Activated gamma-delta T cell treated with Interleukin-2 at 50 U/mL for 16 hours (primary cell): ENCODE data around the gene GPR55.
"Not testable (repeated sequence)": the region's sequence is repeated elsewhere in the genome, so short reads cannot be mapped to it uniquely, and the experiment has no call there.

Experiments
- DNase-seq: peaks from one replicate; pipeline ENCODE4 v3.0.0-alpha.2; 2020

The GPR55 gene

DNA sequence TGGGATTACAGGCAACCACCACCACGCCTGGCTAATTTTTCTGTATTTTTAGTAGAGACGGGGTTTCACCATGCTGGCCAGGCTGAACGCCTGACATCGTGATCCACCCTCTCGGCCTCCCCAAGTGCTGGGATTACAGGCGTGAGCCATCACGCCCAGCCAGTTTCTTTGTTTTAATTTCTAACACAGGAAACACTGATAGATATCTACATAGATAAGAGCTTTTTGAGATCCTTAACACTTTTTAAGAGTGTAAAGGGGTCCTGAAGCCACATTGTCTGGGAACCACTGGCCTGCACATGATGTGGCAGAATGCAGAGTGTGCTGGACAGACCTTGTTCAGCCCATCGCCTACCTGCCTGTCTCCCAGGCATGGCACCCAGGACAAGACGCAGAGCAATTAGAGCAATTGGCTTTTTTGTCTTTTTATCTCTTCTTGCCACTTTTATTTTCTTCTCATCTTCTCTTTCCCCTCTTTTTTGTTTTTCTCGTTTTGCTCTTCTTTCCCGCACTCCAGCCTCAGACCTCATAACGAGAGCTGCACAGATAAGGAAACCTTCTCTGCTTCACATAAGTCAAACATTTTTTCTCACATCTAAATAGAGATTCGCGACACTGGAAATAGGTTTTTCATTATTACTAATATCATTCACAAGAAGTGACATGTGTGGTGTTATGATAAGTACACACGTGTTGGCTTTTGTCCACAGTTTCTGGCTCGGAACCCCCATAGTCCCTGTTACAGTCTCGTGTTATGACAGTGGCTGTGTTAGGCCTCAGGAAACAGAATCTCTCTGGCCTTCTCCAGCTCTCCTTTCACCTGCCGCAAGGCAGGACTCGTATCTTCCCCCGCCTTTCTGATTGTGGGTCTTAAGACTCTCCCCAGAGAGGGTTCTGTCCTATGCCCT lies 25.2 kb upstream of the GPR55 start:
- DNase-seq: no peak

DNA sequence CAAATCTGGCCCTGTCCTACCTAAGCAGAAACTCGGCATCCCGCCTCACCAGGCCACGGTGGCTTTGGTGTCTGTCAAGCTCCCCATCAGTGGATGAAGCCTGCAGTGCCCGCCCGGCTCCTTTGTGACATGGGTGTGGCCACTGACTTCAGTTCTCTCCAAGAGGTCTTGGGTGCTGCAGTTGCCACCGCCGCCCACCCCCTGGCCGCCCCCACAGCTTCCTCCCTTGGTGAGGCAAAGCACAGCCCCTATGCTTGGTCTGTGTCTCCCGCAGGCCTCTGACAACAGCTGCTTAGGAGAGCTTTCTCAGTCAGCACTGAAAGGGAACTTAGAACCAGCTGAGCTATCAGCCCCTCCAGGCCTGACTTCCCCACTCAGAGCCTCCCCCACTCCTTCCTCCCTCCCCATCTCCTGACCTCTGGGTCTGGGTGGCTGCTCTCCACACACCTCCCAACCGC lies 22.9 kb upstream of the GPR55 start:
- no peak for DNase-seq

GRCh38 chr2:230947235-230947576 lies 22.2 kb upstream of the GPR55 start:
- no peak for DNase-seq

GRCh38 chr2:230946429-230947234 lies 21.6 kb upstream of the GPR55 start:
- no peak for DNase-seq

DNA sequence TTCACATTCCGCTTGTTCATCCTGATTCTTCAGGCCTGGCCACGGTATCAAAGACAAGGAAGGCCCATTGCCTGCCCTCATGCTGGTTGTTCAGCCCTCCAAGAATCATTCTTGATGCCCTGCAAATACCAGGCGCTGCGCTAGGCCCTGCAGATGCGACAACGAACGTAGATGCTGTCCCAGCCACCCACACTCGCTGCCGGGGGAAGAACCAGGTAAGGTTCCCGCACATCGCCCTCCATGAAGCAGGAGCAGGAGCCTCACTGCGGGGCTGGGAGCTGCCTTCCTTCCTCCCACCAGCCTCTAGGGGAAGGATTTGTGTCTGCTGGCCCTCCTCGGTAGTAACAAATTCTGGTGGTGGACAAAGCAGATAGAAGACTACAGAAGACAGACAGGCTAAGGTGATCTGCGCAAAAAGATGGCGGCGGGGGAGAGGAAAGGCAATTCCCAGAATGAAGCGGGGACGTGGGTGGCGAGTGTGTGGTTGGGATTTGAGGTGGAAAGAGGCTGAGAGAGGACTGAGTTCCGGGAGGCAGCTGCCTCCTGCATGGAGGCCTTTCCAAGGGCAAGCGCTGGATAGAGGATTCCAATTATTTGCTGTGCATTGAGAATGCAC lies 19.8 kb upstream of the GPR55 start:
- DNase-seq: no peak

- DNase-seq: no peak
Measured at GRCh38 chr2:230944123-230944653, 19.1 kb upstream of the GPR55 start.

- no peak for DNase-seq
Measured at GRCh38 chr2:230942920-230943896, 18.2 kb upstream of the GPR55 start.

GRCh38 chr2:230942371-230942770 lies 17.3 kb upstream of the GPR55 start:
- no peak for DNase-seq

- no peak for DNase-seq
Measured at GRCh38 chr2:230941202-230942180, 16.4 kb upstream of the GPR55 start.

DNA sequence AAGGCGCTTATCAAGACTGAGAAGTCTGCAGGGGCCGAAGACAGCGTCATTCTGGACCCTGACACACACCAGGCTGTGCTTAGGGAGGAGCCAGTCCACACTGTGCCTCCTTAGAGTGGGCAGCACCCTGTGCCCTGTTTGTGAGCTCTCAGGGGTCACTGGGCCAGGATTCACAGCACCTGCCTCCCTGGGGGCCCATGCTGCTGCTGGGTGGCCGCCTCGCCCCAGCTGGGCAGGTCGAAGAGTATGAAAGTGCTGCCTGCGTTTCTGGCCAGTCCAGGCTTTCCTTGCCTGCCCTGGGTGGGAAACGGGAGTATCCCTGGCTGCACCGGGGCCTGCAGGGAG lies 15.4 kb upstream of the GPR55 start:
- no peak for DNase-seq

GRCh38 chr2:230939691-230940470 lies 14.8 kb upstream of the GPR55 start:
- no peak for DNase-seq

DNA sequence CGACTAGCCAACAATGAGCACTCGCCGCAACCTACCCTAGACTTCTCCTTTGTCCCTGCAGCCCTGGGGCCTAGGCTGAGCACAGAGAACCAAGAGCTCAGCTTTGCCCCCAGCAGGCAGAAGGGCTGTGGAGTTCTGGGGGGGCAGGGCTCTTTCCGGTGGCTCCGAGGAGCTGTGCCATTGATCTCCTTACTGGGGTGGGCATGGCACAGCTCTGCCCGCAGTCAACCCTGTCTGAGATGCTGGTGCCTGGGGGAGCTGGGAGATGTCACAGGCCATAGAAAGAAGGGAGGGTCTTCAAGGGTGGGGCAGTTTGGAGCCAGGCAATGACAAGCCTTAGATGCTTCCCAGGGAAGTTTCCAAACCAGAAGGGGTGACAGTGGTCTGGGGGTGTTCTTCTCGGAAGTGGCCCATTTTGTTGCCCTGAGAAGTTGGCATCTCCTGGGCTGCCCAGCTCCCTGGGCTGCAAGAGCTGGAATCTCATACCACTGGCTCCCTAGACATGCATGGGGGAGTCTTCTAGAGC lies 14.1 kb upstream of the GPR55 start:
- no peak for DNase-seq

- DNase-seq: no peak
Measured at GRCh38 chr2:230938516-230939065, 13.5 kb upstream of the GPR55 start.

DNA sequence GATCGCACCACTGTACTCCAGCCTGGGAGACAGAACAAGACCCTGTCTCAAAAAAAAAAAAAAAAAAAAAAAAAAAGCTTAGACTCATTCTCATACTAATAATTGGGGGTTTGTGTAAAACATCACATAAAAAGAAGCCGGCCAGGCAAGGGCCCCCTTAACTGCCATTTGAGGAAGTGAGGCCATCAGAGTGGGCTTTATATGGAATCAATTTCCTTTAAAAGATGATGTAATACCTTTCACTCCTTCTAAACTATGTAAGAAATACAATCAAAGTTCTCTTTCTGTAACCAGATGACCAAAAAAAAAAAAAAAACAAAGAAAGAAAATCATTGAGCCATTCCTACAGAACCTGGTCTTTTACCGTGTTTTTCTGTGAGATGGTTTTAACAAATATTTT lies 13.1 kb upstream of the GPR55 start:
- no peak for DNase-seq

GRCh38 chr2:230937362-230937761 lies 12.3 kb upstream of the GPR55 start:
- no peak for DNase-seq

DNA sequence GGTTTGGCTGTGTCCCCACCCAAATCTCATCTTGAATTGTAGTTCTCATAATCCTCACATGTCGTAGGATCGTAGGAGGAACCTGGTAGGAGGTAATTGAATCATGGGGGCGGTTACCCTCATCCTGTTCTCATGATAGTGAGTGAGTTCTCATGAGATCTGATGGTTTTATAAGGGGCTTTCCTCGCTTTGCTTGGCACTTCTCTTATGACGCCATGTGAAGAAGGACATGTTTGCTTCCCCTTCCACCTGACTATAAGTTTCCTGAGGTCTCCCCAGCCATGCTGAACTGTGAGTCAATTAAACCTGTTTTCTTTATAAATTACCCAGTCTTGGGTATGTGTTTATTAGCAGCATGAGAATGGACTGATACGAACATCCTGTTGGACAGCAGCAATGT lies 11.2 kb upstream of the GPR55 start:
- not testable (repeated sequence) for DNase-seq

DNA sequence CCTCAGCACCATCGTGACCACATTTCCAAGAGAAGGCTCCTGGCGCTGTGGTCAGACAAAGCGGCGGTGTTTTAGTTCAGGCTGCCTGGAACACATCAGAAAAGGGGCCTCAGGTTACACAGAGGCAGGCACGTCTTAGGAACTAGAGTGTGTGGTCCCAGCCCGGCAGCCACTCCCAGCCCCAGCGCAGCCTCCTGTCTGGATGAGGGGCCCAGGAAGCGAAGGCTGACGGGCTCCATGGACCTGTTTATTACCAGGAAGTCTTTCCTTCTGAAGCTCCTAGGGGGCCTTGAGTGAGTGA lies 10.0 kb upstream of the GPR55 start:
- no peak for DNase-seq

GRCh38 chr2:230934231-230935129 lies 9.4 kb upstream of the GPR55 start:
- no peak for DNase-seq
